Measurements from ENCODE around the gene ANO1.
"Not testable (repeated sequence)": the region's sequence is repeated elsewhere in the genome, so short reads cannot be mapped to it uniquely, and the experiment has no call there.

The ANO1 gene

GRCh38 chr11:70078095-70078780 lies at the start of gene ANO1:
TSS of gene ANO1 (plus strand) at chr11:70078317. CDS start at chr11:70078607, 290 bp downstream.
- FAIRE-seq = no peak

- FAIRE-seq = no peak
These were observed 48.8 kb upstream of the ANO1 start for GRCh38 chr11:70029115-70029860.

GRCh38 chr11:70029861-70030380 lies 48.2 kb upstream of the ANO1 start:
- FAIRE-seq = no peak

GRCh38 chr11:70030412-70030811 lies 47.7 kb upstream of the ANO1 start:
- no peak for FAIRE-seq

GRCh38 chr11:70031631-70032469 lies 46.3 kb upstream of the ANO1 start:
- no peak for FAIRE-seq

GRCh38 chr11:70032470-70032795 lies 45.7 kb upstream of the ANO1 start:
- no peak for FAIRE-seq

- no peak for FAIRE-seq
These were observed 45.0 kb upstream of the ANO1 start for GRCh38 chr11:70032943-70033710.

- no peak for FAIRE-seq
These were observed 44.4 kb upstream of the ANO1 start for GRCh38 chr11:70033711-70034070.

- FAIRE-seq = no peak
These were observed 43.3 kb upstream of the ANO1 start for GRCh38 chr11:70034740-70035365.

- not testable (repeated sequence) for FAIRE-seq
These were observed 42.5 kb upstream of the ANO1 start for GRCh38 chr11:70035665-70036064.

GRCh38 chr11:70036971-70037882 lies 40.9 kb upstream of the ANO1 start:
- no peak for FAIRE-seq

GRCh38 chr11:70038034-70038834 lies 39.9 kb upstream of the ANO1 start:
- FAIRE-seq = no peak

GRCh38 chr11:70040452-70040851 lies 37.7 kb upstream of the ANO1 start:
- no peak for FAIRE-seq

- no peak for FAIRE-seq
These were observed 37.1 kb upstream of the ANO1 start for GRCh38 chr11:70040869-70041501.

GRCh38 chr11:70043482-70043881 lies 34.6 kb upstream of the ANO1 start:
- FAIRE-seq = no peak

- no peak for FAIRE-seq
These were observed 32.0 kb upstream of the ANO1 start for GRCh38 chr11:70046089-70046488.

GRCh38 chr11:70048279-70049024 lies 29.7 kb upstream of the ANO1 start:
- no peak for FAIRE-seq

GRCh38 chr11:70049045-70049444 lies 29.1 kb upstream of the ANO1 start:
- FAIRE-seq = no peak

- no peak for FAIRE-seq
These were observed 27.9 kb upstream of the ANO1 start for GRCh38 chr11:70050243-70050642.
